Vagina (tissue), 2 donors: ENCODE measurements around the gene CD47. TPM values are rescaled to one million over a fixed set of nuclear protein-coding genes. Genes with fewer than 3 reads are reported as not detected.

ENCODE experiments used
- DNase-seq, 2 donors: peaks; one replicate each; pipeline ENCODE4 v3.0.0-alpha.2; 2017; ENCODE audit errors: extremely low spot score in 2 of 2
- H3K27ac ChIP-seq: fragments of 200-600 bp; sonication (generic); one replicate; pipeline ENCODE4 v1.5.1; 2019
- H3K27me3 ChIP-seq: fragments of 200-600 bp; sonication (generic); one replicate; pipeline ENCODE4 v1.5.1; 2019
- H3K36me3 ChIP-seq, 2 donors: fragments of 200-600 bp; sonication (generic); one replicate each; pipeline ENCODE4 v1.5.1; 2017 to 2019
- H3K4me1 ChIP-seq: fragments of 200-600 bp; sonication (generic); one replicate; pipeline ENCODE4 v1.5.1; 2019
- H3K4me3 ChIP-seq, 2 donors: fragments of 200-600 bp; sonication (generic); 1 replicate in 1 of 2; 2 replicates in 1 of 2; pipeline ENCODE4 v1.5.1; 2016 to 2019
- H3K9me3 ChIP-seq: fragments of 200-600 bp; sonication (generic); one replicate; pipeline ENCODE4 v1.5.1; 2019
- POLR2A ChIP-seq, 2 donors: fragments of 450-650 bp; IDR thresholded peaks; one replicate each; pipeline ENCODE4 v1.6.1; 2017; ENCODE audit warnings: antibody characterized with exemption in 2 of 2, mild to moderate bottlenecking in 2 of 2, moderate library complexity in 2 of 2
- POLR2AphosphoS5 ChIP-seq, 2 donors: sonication (generic); formaldehyde crosslinking; IDR thresholded peaks; one replicate each; pipeline ENCODE4 v1.9.0; 2017; ENCODE audit warnings: antibody characterized with exemption in 2 of 2, mild to moderate bottlenecking in 2 of 2, low read depth in 1 of 2; ENCODE audit not compliant: insufficient read depth in 1 of 2
- intact Hi-C: fragments of 100-400 bp; cut with DNase I; formaldehyde crosslinking; loops from one replicate; pipeline ENCODE4 v1.15.1; 2023
- total RNA-seq: library from RNA; depleted of rRNA; stranded (reverse); fragments of >200 nt; gene quantifications from one replicate; pipeline ENCODE4 v1.2.3, GENCODE V29; 2016
- TF ChIP-seq, protein P1 (sequence below), 3 experiments: fragments of 450-650 bp in 2 of 3; fragments of 200-600 bp in 1 of 3; sonication (generic) in 1 of 3; IDR thresholded peaks; one replicate each; pipeline ENCODE4 v1.5.1; 2017 to 2019; ENCODE audit warnings: antibody characterized with exemption in 3 of 3, mild to moderate bottlenecking in 2 of 3, moderate library complexity in 2 of 3

The CD47 gene
- total RNA-seq, 1 donor from 2014 or later: 51.3 TPM

DNA sequence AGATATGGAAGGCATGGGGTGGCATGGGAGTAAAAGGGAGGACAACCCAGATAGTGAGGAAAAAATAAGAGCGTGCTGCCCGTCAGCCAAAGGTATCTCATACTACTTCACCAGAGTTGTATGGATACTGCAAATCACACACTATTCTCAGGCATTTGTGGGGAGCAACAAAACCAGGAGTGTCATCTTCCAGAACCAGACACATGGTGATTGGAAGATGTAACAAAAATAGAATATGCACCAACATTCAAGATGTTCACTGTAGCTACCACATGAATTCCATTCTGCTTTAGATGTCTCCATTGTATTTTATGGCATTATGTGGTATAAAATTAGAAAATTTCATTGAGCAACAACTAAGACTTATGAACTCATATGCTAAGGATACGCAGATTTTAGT lies 34.9 kb downstream of the CD47 start:
- Histone ChIP-seq H3K4me3 (no peak overlapping the region), H3K9me3 (no peaks in the 10 kb centered on the region), H3K27ac (no peak overlapping the region), H3K27me3 (no peaks in the 10 kb centered on the region), H3K36me3 (peaks cover 0 to 4% of the 10 kb centered on the region in 2 donors), H3K4me1 (peaks cover 20% of the 10 kb centered on the region)
- TF ChIP-seq POLR2A (IDR thresholded peaks at IDR 0.05): no peak
- TF ChIP-seq POLR2AphosphoS5 (IDR thresholded peaks at IDR 0.05; ENCODE audit: insufficient read depth in 1 of 2, low read depth in 1 of 2): no peak
- TF ChIP-seq, protein P1, sequence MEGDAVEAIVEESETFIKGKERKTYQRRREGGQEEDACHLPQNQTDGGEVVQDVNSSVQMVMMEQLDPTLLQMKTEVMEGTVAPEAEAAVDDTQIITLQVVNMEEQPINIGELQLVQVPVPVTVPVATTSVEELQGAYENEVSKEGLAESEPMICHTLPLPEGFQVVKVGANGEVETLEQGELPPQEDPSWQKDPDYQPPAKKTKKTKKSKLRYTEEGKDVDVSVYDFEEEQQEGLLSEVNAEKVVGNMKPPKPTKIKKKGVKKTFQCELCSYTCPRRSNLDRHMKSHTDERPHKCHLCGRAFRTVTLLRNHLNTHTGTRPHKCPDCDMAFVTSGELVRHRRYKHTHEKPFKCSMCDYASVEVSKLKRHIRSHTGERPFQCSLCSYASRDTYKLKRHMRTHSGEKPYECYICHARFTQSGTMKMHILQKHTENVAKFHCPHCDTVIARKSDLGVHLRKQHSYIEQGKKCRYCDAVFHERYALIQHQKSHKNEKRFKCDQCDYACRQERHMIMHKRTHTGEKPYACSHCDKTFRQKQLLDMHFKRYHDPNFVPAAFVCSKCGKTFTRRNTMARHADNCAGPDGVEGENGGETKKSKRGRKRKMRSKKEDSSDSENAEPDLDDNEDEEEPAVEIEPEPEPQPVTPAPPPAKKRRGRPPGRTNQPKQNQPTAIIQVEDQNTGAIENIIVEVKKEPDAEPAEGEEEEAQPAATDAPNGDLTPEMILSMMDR (IDR thresholded peaks at IDR 0.05): no peak
- intact Hi-C loops: no loop called here
- no peak for DNase-seq

DNA sequence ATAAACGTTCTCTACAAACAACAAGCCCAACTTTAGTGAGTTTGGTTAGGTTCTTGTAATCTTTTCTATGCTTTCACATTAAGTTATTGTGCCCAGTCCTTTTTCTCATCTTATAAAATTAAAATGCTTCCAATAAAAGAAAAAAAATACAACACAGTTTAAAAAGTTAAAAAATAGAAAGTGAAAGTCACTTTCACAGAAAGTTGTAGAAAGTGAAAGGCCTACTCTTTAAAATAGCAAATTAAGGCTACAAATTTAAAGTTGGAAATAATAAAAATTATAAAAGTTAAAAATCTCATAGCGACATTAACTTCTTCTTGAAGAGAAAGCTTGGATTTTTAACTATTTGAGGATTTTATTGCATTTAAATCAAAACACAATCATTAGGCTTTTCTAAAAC lies 35.9 kb downstream of the CD47 start:
- peaks cover 20% of the 10 kb centered on the region for H3K4me1 ChIP-seq
- TF ChIP-seq, protein P1 (IDR thresholded peaks at IDR 0.05): no peak
- no peak for TF ChIP-seq POLR2A (IDR thresholded peaks at IDR 0.05)
- no peak for TF ChIP-seq POLR2AphosphoS5 (IDR thresholded peaks at IDR 0.05; ENCODE audit: insufficient read depth in 1 of 2, low read depth in 1 of 2)
- H3K36me3 ChIP-seq: peaks cover 0 to 9% of the 10 kb centered on the region in 2 donors
- no peaks in the 10 kb centered on the region for H3K9me3 ChIP-seq
- no peak overlapping the region for H3K4me3 ChIP-seq
- no peak overlapping the region for H3K27ac ChIP-seq
- no peak for DNase-seq
- no peaks in the 10 kb centered on the region for H3K27me3 ChIP-seq
- intact Hi-C loops: no loop called here

DNA sequence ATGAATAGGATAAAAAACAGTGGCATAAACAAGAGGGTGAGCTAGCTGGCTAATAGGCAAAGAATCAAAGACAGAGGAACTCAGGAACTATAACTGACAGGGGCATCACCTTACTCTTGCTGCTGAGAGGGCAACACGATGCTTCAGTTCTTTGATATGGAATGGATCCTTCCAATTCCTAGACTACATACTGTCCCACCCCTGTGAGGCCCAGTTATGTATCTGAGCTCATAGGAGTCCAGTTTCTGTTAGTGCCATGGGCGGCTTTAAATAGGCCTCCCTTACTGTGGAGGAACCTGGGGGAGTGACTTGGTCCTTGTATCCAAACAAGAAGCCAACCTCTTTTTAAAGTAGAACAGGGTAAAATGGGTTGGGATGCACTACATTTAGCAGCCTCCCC lies 37.3 kb downstream of the CD47 start:
- Histone ChIP-seq H3K36me3 (peaks cover 0 to 15% of the 10 kb centered on the region in 2 donors), H3K4me1 (peaks cover 20% of the 10 kb centered on the region), H3K9me3 (no peaks in the 10 kb centered on the region), H3K27me3 (no peaks in the 10 kb centered on the region), H3K27ac (no peak overlapping the region), H3K4me3 (no peak overlapping the region)
- TF ChIP-seq POLR2AphosphoS5 (IDR thresholded peaks at IDR 0.05; ENCODE audit: insufficient read depth in 1 of 2, low read depth in 1 of 2) (no peak), POLR2A (IDR thresholded peaks at IDR 0.05) (no peak)
- TF ChIP-seq, protein P1 (IDR thresholded peaks at IDR 0.05): no peak
- intact Hi-C loops: no loop called here
- DNase-seq: no peak

DNA sequence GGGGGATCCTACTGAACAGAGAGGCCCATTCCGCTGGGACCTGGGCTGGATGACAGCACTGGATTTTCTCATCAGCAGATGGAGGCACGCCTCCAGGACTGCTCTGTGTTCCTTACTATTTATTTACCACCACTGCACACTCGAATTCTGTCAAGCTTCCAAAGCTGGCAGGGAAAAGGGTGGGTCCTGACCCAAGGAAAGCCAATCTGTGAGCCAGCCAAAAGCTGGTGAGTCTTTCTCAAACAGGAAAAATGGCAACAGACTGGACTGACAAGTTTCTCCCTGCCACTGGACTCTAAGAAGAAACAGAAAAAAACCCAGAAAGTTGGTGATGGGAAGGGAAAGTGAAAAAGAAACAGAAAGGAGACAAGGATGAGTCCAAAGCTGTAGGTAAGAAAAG lies 37.8 kb downstream of the CD47 start:
- intact Hi-C loops: no loop called here
- TF ChIP-seq POLR2A (IDR thresholded peaks at IDR 0.05) (no peak), POLR2AphosphoS5 (IDR thresholded peaks at IDR 0.05; ENCODE audit: insufficient read depth in 1 of 2, low read depth in 1 of 2) (no peak)
- TF ChIP-seq, protein P1 (IDR thresholded peaks at IDR 0.05): no peak
- Histone ChIP-seq H3K9me3 (no peaks in the 10 kb centered on the region), H3K27ac (no peak overlapping the region), H3K36me3 (peaks cover 0 to 15% of the 10 kb centered on the region in 2 donors), H3K27me3 (no peaks in the 10 kb centered on the region), H3K4me3 (no peak overlapping the region), H3K4me1 (peaks cover 20% of the 10 kb centered on the region)
- no peak for DNase-seq

DNA sequence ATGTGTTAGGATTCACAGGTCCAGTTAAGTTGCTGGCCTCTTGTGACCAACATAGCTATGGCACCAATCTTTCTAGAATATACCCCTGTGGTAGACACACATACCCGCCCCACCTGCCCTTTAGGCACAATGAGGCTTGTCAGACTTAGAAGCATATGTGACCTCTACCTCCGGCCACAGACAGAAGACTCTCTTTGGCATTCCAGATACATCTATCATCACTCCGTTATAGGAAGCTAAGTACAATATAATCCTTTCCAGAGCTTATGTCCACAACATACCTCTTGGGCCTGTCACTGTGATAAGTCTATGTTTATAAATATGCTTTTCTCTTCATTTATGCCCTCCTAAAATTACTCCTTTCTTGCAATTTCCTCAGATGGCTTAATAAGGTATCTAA lies 39.8 kb downstream of the CD47 start:
- H3K36me3 ChIP-seq: peaks cover 0 to 15% of the 10 kb centered on the region in 2 donors
- no peak overlapping the region for H3K27ac ChIP-seq
- no peak for TF ChIP-seq POLR2A (IDR thresholded peaks at IDR 0.05)
- TF ChIP-seq, protein P1 (IDR thresholded peaks at IDR 0.05): no peak
- TF ChIP-seq POLR2AphosphoS5 (IDR thresholded peaks at IDR 0.05; ENCODE audit: insufficient read depth in 1 of 2, low read depth in 1 of 2): no peak
- intact Hi-C loops: no loop called here
- no peaks in the 10 kb centered on the region for H3K9me3 ChIP-seq
- no peak for DNase-seq
- no peak overlapping the region for H3K4me3 ChIP-seq
- no peaks in the 10 kb centered on the region for H3K27me3 ChIP-seq
- H3K4me1 ChIP-seq: peaks cover 20% of the 10 kb centered on the region
